IPS DF 6.9 (cell line): Measurements from ENCODE around the gene REL.
"Not testable (repeated sequence)": the region's sequence is repeated elsewhere in the genome, so short reads cannot be mapped to it uniquely, and the experiment has no call there.

Experiments used
- DNase-seq: peaks from one replicate; pipeline ENCODE4 v3.0.0-alpha.2; 2013; ENCODE audit warnings: low read depth, low spot score
- H3K27ac ChIP-seq: one replicate; pipeline ENCODE4 v1.5.1; 2013; ENCODE audit warnings: low read length, control low read depth
- H3K27me3 ChIP-seq: 2 replicates; pipeline ENCODE4 v1.6.1; 2013; ENCODE audit warnings: mild to moderate bottlenecking, low read length; ENCODE audit not compliant: control insufficient read depth, insufficient read depth
- H3K36me3 ChIP-seq: 2 replicates; pipeline ENCODE4 v1.6.1; 2013; ENCODE audit warnings: low read length; ENCODE audit not compliant: control insufficient read depth, insufficient read depth
- H3K4me1 ChIP-seq: 2 replicates; pipeline ENCODE4 v1.6.1; 2013; ENCODE audit warnings: low read length; ENCODE audit not compliant: control insufficient read depth, insufficient read depth
- H3K4me3 ChIP-seq: 2 replicates; pipeline ENCODE4 v1.5.1; 2013; ENCODE audit warnings: mild to moderate bottlenecking, low read length
- H3K9me3 ChIP-seq: 2 replicates; pipeline ENCODE4 v1.6.1; 2013; ENCODE audit warnings: low read length, inconsistent platforms; ENCODE audit not compliant: control insufficient read depth, insufficient read depth
- WGBS: extraction: QIAGEN DNeasy Blood & Tissue Kit; methylation state at CpG from one replicate; pipeline ENCODE4 v1.1.7; 2013; ENCODE audit warnings: mixed read lengths, missing lambda C conversion rate; ENCODE audit not compliant: insufficient read length, insufficient coverage; 5-methylcytosine and 5-hydroxymethylcytosine counted together

REL gene

GRCh38 chr2:60844105-60844504, 37.3 kb upstream of the REL start:
- no peak for DNase-seq
- Histone ChIP-seq H3K27me3 (peaks cover 7% of the 10 kb centered on the region; the same call in 1 of the 2 replicates), H3K9me3 (no peaks in the 10 kb centered on the region), H3K27ac (no peak overlapping the region), H3K36me3 (no peaks in the 10 kb centered on the region), H3K4me3 (no peak overlapping the region), H3K4me1 (no peaks in the 10 kb centered on the region)
- no CpG with 5 or more reads among the region's 2 CpGs for WGBS

DNA sequence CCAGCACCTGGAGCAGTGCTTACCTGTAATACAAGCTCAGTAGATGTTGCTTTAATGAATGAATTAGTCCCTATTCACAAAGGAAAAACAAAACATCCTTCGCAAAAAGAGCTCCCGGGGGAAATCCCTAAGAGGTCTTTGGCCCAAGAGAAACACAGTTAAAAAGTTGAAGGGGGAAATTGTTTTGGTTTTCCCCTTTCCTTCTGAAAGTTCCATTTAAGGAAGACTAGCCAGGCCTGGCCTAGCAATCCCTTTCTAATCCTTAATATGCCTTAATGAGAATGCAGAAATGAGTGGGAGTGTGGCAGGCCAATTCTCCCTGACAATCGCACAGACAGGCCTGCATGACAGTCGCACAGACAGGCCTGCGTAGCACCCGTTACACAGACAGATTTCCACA, 33.5 kb upstream of the REL start:
- DNase-seq = no peak
- no peaks in the 10 kb centered on the region for H3K4me1 ChIP-seq
- no peak overlapping the region for H3K4me3 ChIP-seq
- H3K27me3 ChIP-seq = no peaks in the 10 kb centered on the region
- no peaks in the 10 kb centered on the region for H3K36me3 ChIP-seq
- H3K9me3 ChIP-seq = no peaks in the 10 kb centered on the region
- no CpG with 5 or more reads among the region's 6 CpGs for WGBS
- H3K27ac ChIP-seq = no peak overlapping the region

DNA sequence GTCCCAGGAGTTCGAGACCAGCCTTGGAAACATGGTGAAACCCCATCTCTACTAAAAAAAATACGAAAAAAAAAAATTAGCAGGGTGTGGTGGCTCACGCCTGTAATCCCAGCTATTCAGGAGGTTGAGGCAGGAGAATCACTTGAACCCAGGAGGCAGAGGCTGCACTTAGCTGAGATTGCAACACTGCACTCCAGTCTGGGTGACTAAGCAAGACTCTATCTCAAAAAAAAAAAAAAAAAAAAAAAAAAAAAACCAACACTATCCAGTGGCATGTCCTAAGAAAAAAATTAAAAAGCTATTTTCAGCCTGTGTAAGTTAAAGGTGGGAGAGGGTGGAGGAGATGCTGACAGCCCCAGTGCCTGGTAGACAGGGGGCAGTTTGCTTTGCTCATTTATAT, 32.2 kb upstream of the REL start:
- no peaks in the 10 kb centered on the region for H3K9me3 ChIP-seq
- no peaks in the 10 kb centered on the region for H3K36me3 ChIP-seq
- H3K27me3 ChIP-seq = no peaks in the 10 kb centered on the region
- H3K4me3 ChIP-seq = no peak overlapping the region
- H3K4me1 ChIP-seq = no peaks in the 10 kb centered on the region
- no peak overlapping the region for H3K27ac ChIP-seq
- DNase-seq = no peak
- WGBS = no CpG with 5 or more reads among the region's 3 CpGs

DNA sequence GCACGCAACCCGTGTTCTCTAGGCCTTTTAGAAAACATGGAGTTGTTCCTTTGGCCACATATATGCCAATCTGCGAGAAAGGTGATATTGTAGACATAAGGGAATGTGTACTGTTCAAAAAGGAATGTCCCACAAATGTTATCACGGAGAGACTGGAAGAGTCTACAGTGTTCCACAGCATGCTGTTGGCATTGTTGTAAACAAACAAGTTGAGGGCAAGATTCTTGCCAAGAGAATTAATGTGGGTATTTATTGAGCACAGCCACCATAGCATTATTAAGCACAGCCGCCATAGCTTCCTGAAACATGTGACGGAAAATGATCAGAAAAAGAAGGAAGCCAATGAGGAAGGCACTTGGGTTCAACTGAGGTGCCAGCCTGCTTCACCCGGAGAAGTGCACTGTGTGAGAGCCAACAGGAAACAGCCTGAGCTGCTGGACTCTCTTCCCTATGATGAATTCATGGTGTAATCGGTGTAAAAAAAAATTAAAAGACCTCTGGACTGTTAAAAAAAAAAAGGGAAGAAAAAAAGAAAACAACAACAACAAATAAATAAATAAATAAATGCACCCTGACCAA, 29.0 kb upstream of the REL start:
- Histone ChIP-seq H3K4me3 (no peak overlapping the region), H3K4me1 (no peaks in the 10 kb centered on the region), H3K27me3 (no peaks in the 10 kb centered on the region), H3K9me3 (no peaks in the 10 kb centered on the region), H3K36me3 (no peaks in the 10 kb centered on the region), H3K27ac (no peak overlapping the region)
- no peak for DNase-seq
- WGBS = no CpG with 5 or more reads among the region's 8 CpGs

DNA sequence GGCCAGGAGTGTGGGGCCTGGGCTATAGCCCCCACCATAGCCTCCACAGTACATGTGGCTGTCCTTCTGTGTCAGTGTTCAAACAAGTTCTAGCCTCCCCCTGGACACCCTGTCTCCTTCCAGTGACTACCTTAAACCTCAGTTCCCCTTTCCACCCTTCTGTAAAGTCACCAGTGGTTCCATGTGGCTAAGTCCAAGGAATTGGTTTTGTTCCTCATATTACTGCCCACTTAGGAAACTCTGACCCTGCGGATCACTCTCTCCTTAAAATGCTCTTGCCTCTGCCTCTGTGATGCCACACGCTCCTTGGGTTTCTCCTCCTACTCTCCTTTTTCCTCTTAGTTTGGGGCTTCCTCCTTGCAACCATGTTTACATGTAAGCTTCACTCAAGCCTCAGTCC, 27.8 kb upstream of the REL start:
- Histone ChIP-seq H3K4me1 (no peaks in the 10 kb centered on the region), H3K4me3 (no peak overlapping the region), H3K9me3 (no peaks in the 10 kb centered on the region), H3K27me3 (no peaks in the 10 kb centered on the region), H3K27ac (no peak overlapping the region), H3K36me3 (no peaks in the 10 kb centered on the region)
- no peak for DNase-seq
- WGBS = no CpG with 5 or more reads among the region's 2 CpGs

DNA sequence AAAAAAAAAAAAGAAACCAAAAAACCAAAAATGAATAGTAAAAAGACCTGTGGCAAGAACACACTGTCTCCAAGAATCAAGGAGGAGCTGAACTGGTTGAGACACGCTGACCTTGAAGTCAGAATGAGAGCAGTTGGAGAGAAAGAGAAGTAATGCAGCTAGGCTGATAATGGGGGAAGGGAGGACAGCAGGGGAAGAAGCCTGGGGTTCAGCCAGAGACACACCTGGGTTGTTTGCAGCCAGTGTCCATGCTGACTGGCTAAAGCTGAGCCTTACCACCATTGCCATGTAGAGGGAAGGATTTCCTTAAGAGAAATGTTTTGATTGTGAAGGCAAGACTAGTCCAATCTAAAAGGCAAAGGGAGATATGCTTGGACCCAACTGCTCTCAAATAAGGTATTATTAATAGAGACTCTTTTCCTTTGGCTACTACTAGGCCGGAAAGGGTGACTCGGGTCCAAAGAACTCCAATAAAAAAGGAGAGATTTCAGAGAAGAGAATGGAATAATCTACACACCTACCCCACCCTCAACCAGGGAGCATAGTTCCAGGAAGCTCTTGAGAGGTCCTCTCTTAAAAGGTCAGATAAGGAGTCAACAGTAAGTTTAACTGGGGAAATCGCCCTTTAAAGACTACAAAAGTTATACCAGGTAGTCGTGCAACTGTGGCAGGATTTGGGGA, 25.2 kb upstream of the REL start:
- no peaks in the 10 kb centered on the region for H3K9me3 ChIP-seq
- H3K27me3 ChIP-seq = no peaks in the 10 kb centered on the region
- no peak overlapping the region for H3K4me3 ChIP-seq
- no peak for DNase-seq
- no peaks in the 10 kb centered on the region for H3K4me1 ChIP-seq
- no peak overlapping the region for H3K27ac ChIP-seq
- WGBS = no CpG with 5 or more reads among the region's 5 CpGs
- H3K36me3 ChIP-seq = no peaks in the 10 kb centered on the region

DNA sequence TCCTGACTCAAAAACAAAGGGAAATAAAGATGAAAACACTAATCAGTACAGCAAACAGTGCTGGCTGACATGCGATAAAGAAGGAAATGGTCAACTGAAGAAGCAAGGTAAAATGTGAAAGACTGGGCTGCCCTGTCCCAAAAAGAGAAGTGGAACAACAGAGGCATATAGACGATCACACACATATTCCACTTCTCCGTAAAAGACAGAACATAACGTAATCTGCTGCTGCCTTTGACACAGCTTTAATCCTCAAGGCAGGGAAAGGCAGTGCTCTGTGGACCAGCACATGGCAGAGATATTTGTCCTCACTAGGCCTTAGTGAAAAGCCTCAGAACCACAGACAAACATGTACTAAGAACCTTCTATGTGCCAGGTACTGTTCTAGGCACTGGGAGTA, 24.3 kb upstream of the REL start:
- Histone ChIP-seq H3K27me3 (no peaks in the 10 kb centered on the region), H3K4me3 (no peak overlapping the region), H3K27ac (no peak overlapping the region), H3K9me3 (no peaks in the 10 kb centered on the region), H3K36me3 (no peaks in the 10 kb centered on the region), H3K4me1 (no peaks in the 10 kb centered on the region)
- no CpG with 5 or more reads among the region's 4 CpGs for WGBS
- no peak for DNase-seq

DNA sequence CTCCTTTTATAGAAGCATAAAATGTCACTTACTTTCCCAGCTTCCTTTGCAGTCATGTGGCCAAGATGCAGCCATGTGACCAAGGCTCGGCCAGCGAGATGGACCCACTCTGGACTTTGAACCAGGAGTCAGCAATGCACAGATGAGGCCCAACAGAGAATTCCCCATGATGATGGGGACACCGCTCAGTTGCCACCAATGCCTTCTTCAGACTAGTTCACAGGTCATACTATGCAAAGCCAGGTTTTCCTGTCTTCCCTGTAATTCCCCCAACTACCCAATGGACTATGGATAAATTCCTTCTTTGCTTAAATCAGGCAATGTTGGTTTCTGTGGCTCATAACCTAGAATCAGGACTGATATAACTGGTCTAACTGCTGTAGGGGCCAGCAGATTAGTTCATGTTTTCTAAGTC, 22.5 kb upstream of the REL start:
- no CpG with 5 or more reads among the region's 3 CpGs for WGBS
- Histone ChIP-seq H3K27me3 (no peaks in the 10 kb centered on the region), H3K4me3 (no peak overlapping the region), H3K4me1 (no peaks in the 10 kb centered on the region), H3K9me3 (no peaks in the 10 kb centered on the region), H3K27ac (no peak overlapping the region), H3K36me3 (no peaks in the 10 kb centered on the region)
- DNase-seq = no peak

- H3K36me3 ChIP-seq = no peaks in the 10 kb centered on the region
- no CpG with 5 or more reads among the region's 5 CpGs for WGBS
- no peaks in the 10 kb centered on the region for H3K4me1 ChIP-seq
- H3K27me3 ChIP-seq = no peaks in the 10 kb centered on the region
- H3K4me3 ChIP-seq = no peak overlapping the region
- H3K9me3 ChIP-seq = no peaks in the 10 kb centered on the region
- no peak overlapping the region for H3K27ac ChIP-seq
- no peak for DNase-seq
Observed at GRCh38 chr2:60861736-60862135, 19.6 kb upstream of the REL start.

DNA sequence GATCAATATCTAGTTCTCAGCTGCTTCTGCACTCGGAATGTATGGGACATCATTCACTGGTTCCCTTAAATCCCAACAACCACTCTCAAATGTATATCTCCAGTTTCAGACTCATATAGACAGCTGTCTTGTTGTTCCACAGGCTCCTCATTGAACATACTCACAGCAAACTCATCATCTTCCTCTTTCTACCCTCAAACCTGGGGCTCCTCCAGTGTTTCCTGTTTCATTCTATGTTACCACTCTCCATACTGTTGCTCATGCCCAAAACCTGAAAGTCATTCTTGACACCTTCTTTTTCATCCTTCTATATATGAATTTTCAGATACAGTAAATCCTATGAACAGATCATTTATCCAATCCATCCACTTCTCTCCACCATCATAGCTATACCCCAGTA, 18.7 kb upstream of the REL start:
- DNase-seq = no peak

DNA sequence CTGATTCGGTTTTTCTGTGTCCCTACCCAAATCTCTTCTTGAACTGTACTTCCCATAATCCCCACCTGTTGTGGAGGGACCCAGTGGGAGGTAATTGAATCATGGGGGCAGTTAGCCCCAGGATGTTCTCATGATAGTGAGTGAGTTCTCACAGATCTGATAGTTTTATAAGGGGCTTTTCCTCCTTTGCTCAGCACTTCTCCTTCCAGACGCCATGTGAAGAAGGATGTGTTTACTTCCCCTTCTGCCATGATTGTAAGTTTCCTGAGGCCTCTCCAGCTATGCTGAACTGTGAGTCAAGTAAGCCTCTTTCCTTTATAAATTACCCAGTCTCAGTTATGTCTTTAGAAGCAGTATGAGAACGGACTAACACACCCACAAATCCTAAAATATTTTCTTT, 16.0 kb upstream of the REL start:
- not testable (repeated sequence) for H3K27me3 ChIP-seq, H3K36me3 ChIP-seq, H3K4me3 ChIP-seq, H3K9me3 ChIP-seq, H3K4me1 ChIP-seq, H3K27ac ChIP-seq, DNase-seq
- WGBS = no CpG with 5 or more reads among the region's 3 CpGs

More for the DNA sequence above, 18.7 kb upstream of the REL start:
- no CpG with 5 or more reads among the region's 1 CpG for WGBS
- H3K36me3 ChIP-seq = no peaks in the 10 kb centered on the region
- H3K9me3 ChIP-seq = no peaks in the 10 kb centered on the region
- no peak overlapping the region for H3K27ac ChIP-seq
- H3K27me3 ChIP-seq = no peaks in the 10 kb centered on the region
- no peak overlapping the region for H3K4me3 ChIP-seq
- no peaks in the 10 kb centered on the region for H3K4me1 ChIP-seq
